ENCODE data around the gene ADAM10. TPM values are rescaled to one million over a fixed set of nuclear protein-coding genes. Genes with fewer than 3 reads are reported as not detected.

ADAM10 gene
- total RNA-seq, 1 experiment from 2014 or later: 239 TPM

DNA sequence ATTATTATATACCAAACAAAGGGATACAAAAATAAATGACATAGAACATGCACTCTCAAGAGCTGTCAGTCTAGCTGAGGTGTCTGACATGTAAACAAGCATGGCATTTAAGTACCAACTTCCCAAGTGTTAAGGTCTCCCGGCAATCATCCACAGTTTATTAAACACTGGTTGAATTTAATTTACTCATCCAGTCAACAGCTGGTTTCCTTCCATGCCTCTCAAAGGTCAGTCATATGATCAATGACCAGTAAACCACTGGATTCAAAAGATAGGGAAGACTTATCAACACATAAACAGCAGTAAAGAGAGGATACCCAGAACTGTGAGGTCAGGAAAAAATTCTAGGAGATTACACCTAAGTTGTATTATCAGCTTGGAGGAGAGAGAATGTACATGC, 80.4 kb downstream of the ADAM10 start:
- TF ChIP-seq EZH2 (IDR thresholded peaks at IDR 0.05; ENCODE audit: low read depth): no peak
- TF ChIP-seq, protein P1, sequence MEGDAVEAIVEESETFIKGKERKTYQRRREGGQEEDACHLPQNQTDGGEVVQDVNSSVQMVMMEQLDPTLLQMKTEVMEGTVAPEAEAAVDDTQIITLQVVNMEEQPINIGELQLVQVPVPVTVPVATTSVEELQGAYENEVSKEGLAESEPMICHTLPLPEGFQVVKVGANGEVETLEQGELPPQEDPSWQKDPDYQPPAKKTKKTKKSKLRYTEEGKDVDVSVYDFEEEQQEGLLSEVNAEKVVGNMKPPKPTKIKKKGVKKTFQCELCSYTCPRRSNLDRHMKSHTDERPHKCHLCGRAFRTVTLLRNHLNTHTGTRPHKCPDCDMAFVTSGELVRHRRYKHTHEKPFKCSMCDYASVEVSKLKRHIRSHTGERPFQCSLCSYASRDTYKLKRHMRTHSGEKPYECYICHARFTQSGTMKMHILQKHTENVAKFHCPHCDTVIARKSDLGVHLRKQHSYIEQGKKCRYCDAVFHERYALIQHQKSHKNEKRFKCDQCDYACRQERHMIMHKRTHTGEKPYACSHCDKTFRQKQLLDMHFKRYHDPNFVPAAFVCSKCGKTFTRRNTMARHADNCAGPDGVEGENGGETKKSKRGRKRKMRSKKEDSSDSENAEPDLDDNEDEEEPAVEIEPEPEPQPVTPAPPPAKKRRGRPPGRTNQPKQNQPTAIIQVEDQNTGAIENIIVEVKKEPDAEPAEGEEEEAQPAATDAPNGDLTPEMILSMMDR (conservative IDR thresholded peaks at IDR 0.05): no peak
- Histone ChIP-seq H3K4me3 (no peak overlapping the region), H3K9me3 (ENCODE audit: insufficient read depth, low read depth) (no peaks in the 10 kb centered on the region), H2AFZ (no peak overlapping the region), H3K27me3 (ENCODE audit: insufficient read depth, low read depth) (no peaks in the 10 kb centered on the region), H3F3A (ENCODE audit: insufficient read depth, low read depth) (peaks cover 5% of the 10 kb centered on the region; the same call in 1 of the 2 replicates), H3K27ac (no peak overlapping the region), H3K4me2 (no peak overlapping the region), H3K9me2 (ENCODE audit: insufficient read depth) (no peaks in the 10 kb centered on the region), H3K79me2 (ENCODE audit: low read depth) (peaks cover 20% of the 10 kb centered on the region; the same call in 1 of the 2 replicates), H4K20me1 (ENCODE audit: insufficient read depth) (no peaks in the 10 kb centered on the region), H3K4me1 (replicated peaks; ENCODE audit: insufficient read depth) (peaks cover 21% of the 10 kb centered on the region), H3K36me3 (ENCODE audit: low read depth) (peaks cover 1% of the 10 kb centered on the region; the same call in 1 of the 2 replicates)
- DNase-seq: no peak
- intact Hi-C loops (cut with micrococcal nuclease; ENCODE audit: unreplicated experiment): loop anchor here (5.0 kb wide), 1 partner anchor 33 kb away; no protein-coding TSS in a partner anchor
- no TSS peak for BruUV-seq (replicated peaks)
- ChIA-PET CTCF (no interaction called here), POLR2A (ENCODE audit: unreplicated experiment) (no interaction called here)

DNA sequence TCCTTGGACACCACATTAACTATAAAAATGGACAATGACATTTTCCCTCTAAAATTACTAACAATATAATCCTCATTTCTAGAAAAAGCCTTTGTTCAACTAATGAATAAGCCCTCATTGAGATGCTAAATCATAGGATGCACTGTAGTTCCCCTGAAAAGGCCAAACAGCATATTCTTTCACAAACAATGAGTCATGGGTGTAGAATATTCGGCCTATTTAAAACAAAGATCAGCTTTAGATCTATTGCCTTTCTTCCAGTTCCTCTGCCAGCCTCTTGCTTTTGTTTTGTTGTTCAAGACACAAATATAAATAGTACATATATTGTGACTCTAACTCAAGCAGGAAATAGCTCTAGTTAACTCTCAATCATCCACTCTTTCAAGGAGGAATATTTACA, 82.5 kb downstream of the ADAM10 start:
- no peak for TF ChIP-seq EZH2 (IDR thresholded peaks at IDR 0.05; ENCODE audit: low read depth)
- TF ChIP-seq, protein P1 (conservative IDR thresholded peaks at IDR 0.05): no peak
- ChIA-PET POLR2A (ENCODE audit: unreplicated experiment) (interaction anchor here (0.6 to 0.7 kb wide), 2 partner anchors 55 to 219 kb away, joined by 3 read pairs; no protein-coding TSS in a partner anchor), CTCF (no interaction called here)
- Histone ChIP-seq H3K36me3 (ENCODE audit: low read depth) (peaks cover 6% of the 10 kb centered on the region), H3K27me3 (ENCODE audit: insufficient read depth, low read depth) (no peaks in the 10 kb centered on the region), H3K4me1 (replicated peaks; ENCODE audit: insufficient read depth) (peaks cover 21% of the 10 kb centered on the region), H3K4me2 (peak overlapping the region; percentile 23; the same call in 1 of the 2 replicates), H3K27ac (peak overlapping the region; percentile 37; the same call in 1 of the 2 replicates), H3F3A (ENCODE audit: insufficient read depth, low read depth) (peaks cover 5% of the 10 kb centered on the region; the same call in 1 of the 2 replicates), H4K20me1 (ENCODE audit: insufficient read depth) (no peaks in the 10 kb centered on the region), H2AFZ (no peak overlapping the region), H3K79me2 (ENCODE audit: low read depth) (peaks cover 22% of the 10 kb centered on the region; the same call in 1 of the 2 replicates), H3K9me3 (ENCODE audit: insufficient read depth, low read depth) (no peaks in the 10 kb centered on the region), H3K4me3 (no peak overlapping the region), H3K9me2 (ENCODE audit: insufficient read depth) (no peaks in the 10 kb centered on the region)
- intact Hi-C loops (cut with micrococcal nuclease; ENCODE audit: unreplicated experiment): loop anchor here (5.0 kb wide), 1 partner anchor 35 kb away; no protein-coding TSS in a partner anchor
- peak in 1 of 2 experiments; percentile 37 for DNase-seq
- BruUV-seq (replicated peaks): no TSS peak

DNA sequence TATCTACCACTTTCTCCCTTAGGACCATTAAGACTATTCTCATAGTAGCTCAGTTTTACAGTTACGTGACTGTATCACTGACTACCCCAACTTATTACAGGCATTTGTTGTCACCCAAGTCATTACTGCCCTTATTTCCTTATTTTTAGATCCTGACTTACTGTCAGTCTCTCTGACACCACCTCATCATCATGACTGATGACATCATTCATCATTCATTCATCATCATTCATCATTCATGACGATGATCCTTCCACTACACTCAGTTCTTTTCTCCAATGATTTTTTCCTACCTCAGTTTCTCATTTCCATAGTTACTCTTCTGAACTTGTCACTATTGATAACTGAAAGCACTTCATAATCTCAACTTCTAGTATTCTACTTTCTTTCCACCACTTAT, 83.8 kb downstream of the ADAM10 start:
- Histone ChIP-seq H3K36me3 (ENCODE audit: low read depth) (peaks cover 8% of the 10 kb centered on the region), H3K79me2 (ENCODE audit: low read depth) (peaks cover 18% of the 10 kb centered on the region; the same call in 1 of the 2 replicates), H3K4me2 (no peak overlapping the region), H3K9me2 (ENCODE audit: insufficient read depth) (no peaks in the 10 kb centered on the region), H4K20me1 (ENCODE audit: insufficient read depth) (no peaks in the 10 kb centered on the region), H3F3A (ENCODE audit: insufficient read depth, low read depth) (peaks cover 5% of the 10 kb centered on the region; the same call in 1 of the 2 replicates), H3K9me3 (ENCODE audit: insufficient read depth, low read depth) (no peaks in the 10 kb centered on the region), H3K27me3 (ENCODE audit: insufficient read depth, low read depth) (no peaks in the 10 kb centered on the region), H3K4me1 (replicated peaks; ENCODE audit: insufficient read depth) (peaks cover 21% of the 10 kb centered on the region), H3K27ac (no peak overlapping the region), H2AFZ (no peak overlapping the region), H3K4me3 (no peak overlapping the region)
- DNase-seq: no peak
- TF ChIP-seq EZH2 (IDR thresholded peaks at IDR 0.05; ENCODE audit: low read depth): no peak
- TF ChIP-seq, protein P1 (conservative IDR thresholded peaks at IDR 0.05): no peak
- BruUV-seq (replicated peaks): no TSS peak
- POLR2A ChIA-PET (ENCODE audit: unreplicated experiment): no interaction called here
- intact Hi-C loops (cut with micrococcal nuclease; ENCODE audit: unreplicated experiment): loop anchor here (5.0 kb wide), 1 partner anchor 37 kb away; no protein-coding TSS in a partner anchor
- CTCF ChIA-PET: no interaction called here

Data from PC-9 (cell line).